Stimulated activated CD8-positive, alpha-beta memory T cell treated with anti-CD3 and anti-CD28 coated beads, Interleukin-2, amount 100 ng/mL, for 1 hour (primary cell): ENCODE results near the gene SUPT3H.
"Not testable (repeated sequence)": the region's sequence is repeated elsewhere in the genome, so short reads cannot be mapped to it uniquely, and the experiment has no call there.

Source experiments
- DNase-seq, 2 donors: peaks; one replicate each; pipeline ENCODE4 v3.0.0-alpha.2; 2020; ENCODE audit warnings: low read depth in 2 of 2

The SUPT3H gene

DNA sequence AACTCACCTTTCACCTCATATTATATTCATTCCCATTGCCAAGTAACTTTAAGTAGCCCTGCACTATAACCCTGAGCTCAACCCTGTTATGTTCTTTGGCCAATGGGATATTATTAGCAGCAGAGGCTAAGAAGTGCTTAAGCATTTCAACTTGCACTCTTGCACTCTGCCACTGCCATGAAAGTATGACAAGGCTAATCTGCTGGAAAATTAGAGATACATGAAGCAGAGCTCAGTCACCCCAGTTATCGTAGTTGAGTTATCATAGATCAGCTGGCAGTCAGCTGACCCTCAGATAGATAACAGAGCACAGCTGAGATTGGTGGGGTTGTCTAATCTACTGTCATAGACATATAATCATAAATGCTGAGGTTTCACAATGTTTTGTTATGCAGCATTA is 259.0 kb downstream of the SUPT3H start:
- DNase-seq = no peak

DNA sequence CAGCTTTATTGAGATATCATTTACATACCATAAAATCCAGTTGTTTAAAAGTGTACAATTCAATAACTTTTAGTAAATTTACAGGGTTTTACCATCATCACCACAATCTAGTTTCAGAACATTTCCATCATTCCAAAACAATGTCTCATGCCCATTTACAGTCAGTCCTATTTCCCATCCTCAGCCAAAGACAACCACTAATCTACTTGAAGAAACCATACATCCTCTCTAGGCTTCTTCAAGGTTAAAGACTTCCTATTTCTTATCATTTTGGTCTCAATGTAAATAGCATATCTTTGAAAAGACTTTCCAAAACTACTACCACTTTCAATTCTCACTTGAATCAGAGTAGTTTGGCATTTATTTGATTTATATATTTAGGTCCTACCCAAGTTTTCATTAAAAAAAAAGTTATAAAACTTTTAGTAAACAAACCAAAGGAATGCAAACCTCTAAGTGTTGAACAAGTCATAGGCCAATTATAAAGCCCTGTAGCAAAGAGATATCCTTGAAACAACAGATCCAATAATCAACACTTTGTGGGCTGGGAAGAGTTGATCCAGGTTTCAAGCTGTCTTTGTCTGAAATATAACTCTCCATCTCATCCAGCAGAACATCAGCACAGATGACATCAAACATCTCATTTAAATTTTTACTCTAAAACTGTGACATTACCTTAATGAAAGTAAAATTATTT is 260.9 kb downstream of the SUPT3H start:
- DNase-seq = no peak

DNA sequence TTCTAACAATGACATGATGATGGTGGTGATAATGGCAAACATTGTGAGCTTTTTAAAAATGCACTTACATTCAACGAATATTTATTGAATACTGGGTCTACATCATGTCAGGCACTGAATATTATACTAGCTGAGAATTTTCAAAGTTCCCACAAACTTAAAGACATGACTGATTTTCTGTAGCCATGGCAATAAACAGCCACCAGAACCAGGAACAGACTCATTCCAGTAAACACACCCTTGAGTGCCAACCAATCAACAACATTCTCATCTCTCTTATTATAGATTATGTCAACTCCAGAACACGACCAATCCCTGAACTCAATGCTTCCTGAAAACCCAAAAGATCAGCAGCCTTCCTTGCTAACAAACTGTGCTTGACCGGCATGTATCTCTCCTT is 262.0 kb downstream of the SUPT3H start:
- no peak for DNase-seq

DNA sequence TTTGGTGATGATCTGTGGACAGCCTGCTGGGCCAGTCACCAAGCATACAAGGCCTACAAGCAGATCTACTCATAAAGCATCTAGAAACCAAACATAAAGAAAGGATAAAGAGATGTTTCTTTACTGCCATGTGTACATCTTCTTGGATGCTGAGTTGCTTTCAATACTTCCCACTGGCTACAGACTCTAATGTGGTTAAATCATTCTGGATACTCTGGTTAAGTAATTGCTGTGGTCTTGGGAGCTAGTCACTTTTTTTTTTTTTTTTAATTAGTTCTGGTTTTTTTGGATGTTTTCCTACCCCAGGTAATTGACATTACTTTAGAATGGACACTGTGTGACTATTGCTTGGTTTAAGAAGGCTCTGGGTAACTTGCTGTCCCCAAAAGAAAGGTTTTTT is 265.0 kb downstream of the SUPT3H start:
- no peak for DNase-seq

DNA sequence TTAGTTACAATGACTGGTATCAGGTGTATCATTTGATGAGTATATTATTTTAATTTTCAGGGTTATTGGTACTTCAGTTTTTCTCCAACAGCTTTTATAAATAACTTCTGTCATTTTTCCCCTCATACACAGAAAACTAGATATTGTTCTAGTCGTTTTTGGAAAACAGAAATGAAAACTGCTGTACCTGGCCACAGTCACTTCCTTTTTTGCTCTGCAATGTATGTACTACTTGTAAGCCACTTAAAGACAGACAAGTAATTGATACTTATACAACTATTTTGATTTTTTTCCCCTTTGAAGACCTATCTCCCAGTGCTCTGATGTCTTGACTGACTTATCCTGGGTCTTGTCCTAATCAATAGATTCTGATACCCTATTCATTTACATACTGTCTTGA is 268.2 kb downstream of the SUPT3H start:
- DNase-seq = no peak

DNA sequence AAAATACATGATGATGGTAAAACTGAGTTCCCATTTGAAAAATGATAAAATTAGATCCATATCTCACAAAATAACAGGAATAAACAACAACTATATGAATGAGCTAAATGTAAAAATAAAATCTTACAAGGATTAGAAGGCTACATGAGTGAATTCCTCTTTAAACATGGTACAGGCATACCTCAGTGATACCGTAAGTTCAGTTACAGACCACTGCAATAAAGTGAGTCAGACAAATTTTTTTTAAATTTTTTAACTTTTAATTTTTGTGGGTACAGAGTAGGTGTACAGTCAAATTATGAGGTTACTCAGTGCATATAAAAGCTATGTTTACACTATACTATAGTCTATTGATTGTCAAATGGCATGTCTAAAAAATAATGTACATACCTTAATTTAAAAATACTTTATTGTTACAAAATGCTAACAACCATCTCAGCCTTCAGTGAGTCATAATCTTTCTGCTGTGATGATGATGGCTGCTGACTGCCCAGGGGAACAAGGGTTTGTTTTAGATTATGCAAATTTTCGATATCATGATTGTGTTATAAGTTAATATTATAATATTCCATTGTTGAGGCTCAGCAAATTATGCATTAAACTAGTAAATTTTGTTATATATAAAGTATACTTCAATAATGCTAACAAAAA is 272.4 kb downstream of the SUPT3H start:
- DNase-seq = no peak

DNA sequence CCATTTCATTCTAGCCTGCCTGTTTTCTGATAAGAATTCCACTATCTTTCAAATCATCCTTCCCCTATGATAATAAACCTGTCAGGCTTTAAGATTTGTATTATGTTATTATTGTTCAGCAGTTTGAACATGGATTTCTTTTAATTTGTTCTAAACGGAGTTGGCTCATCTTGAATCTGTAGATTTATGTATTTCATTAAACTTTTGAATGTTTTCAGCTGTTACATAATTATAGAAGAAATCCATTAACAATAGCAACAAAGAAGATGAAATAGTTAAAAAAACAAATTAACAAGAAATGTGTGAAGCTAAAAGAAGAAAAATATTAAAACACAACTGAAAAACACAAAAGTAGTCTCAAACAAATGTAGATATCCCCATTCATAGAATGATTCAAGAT is 273.3 kb downstream of the SUPT3H start:
- no peak for DNase-seq

DNA sequence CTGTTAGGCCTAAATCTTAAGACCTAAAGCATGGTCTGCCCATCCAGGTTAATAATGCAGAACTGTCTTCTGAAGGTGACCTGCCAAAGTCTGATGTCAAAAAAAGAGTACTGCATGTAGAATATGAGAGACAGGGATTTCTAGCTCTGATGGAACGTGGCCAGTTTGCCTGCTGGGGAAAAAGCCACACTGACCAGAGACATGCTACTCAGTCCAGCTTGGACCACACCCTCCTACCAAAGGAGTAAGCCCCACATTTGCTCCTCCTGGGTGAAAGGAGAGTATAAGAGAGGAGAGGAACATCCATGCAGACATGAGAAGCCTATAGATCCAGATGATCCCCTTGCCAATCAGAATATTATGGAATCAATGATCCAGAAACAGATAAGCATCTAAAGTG is 279.5 kb downstream of the SUPT3H start:
- DNase-seq = no peak

DNA sequence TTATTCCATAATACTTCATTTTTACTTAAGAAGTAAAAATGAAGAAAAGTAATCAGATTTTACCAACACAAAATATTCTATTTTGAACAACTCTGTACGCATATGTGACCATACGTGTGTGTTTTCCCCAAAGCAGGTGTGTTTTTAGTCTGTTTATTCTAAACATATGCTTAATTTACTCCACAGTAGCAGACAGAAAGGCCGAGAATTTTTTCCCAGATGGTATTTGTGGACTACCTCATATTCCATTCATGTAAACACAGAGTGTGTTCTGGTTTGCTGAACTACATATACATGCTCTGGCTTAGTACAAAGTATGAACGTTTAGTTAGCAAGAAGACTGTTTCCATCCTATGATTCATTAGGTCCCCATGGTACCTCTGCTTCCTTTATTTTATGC is 282.9 kb downstream of the SUPT3H start:
- no peak for DNase-seq

DNA sequence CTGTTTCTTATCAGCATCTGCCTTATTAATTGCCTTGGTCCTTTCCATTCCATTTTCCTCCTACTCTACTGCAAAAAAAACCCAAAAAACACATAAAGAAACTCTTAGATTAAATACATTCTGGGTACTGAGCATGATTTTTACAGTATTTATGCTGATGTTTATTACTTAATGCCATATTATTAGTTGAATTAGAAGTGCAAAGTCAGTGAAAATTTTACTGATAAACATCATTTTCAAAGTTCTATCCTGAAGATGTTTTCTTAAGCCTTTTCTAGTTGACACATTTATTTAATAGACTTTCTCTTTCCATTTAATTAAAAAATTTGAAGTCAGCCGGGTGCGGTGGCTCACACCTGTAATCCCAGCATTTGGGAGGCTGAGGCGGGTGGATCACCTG is 285.6 kb downstream of the SUPT3H start:
- DNase-seq = no peak

DNA sequence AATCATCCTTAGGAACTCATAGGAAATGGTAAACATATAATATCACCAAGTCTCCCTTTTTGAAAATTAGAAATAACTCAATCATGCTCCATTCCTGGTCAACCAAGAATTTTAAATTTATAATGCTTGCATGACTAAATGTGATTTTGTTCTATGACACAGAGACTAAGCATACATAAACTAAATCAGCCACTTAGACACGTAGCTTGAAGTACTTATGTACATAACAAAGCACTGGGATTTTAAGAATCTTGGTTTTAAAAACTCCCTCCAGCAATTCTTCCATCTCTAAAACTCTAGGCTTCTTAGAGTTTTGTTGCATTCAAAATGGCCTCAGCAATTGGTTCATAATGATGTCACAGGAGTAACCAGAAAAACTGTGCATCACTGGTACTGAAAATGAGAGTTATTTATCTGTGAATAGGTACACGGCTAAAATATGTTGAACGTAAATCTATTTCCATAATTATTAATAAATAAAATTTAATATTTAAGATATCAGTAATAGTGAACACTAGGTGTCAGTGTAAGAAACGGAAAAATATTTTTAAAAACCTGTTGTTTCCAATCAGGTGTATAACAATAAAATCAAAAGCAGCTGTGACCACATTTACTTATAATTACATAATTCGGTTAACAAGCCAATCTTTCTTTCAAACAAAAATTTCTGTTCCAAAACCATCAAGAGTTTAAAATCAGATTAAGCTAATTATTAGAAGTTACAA is 291.2 kb downstream of the SUPT3H start:
- no peak for DNase-seq

DNA sequence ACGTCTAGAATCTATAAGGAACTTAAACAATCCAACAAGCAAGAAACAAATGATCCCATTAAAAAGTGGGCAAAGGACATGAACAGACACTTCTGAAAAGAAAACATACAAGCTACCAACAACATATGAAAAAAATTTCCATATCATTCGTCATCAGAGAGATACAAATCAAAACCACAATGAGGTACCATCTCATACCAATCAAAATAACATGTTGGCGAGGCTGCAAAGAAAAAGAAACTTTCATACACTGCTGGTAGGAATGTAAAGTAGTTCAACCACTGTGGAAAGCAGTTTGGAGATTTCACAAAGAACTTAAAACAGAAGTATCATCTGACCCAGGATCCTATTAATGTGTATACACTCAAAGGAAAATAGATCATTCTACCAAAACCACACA is 293.5 kb downstream of the SUPT3H start:
- no peak for DNase-seq

DNA sequence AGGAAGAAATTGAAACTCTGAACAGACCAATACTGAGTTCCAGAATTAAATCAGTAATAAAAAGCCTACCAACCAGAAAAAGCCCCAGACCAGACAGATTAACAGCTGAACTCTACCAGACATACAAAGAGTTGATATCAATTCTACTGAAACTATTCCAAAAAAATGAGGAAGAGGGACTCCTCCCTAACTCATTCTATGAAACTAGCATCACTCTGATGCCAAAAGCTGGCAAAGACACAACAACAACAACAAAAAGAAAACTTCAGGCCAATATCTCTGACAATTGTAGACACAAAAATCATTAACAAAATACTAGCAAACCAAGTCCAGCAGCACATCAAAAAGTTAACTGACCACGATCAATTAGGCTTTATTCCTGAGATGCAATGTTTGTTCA is 295.6 kb downstream of the SUPT3H start:
- no peak for DNase-seq

DNA sequence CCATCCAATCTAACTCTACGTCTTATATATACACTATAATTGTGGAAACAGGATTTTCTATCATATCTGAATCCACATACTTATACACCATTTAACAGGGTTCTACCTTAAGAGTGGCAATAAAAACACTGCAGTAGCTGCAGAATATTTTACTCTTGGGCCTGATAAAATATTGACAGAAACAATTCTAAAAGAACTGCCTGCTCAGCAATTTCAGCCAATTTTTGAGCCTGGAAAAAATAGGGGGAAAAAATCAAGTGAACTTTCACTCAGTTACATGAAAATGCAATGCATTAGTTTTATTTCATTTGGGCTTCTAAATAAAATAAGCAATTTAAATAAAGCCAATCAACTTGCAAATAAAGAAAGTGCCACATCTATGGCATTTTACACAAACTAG is 296.1 kb downstream of the SUPT3H start:
- no peak for DNase-seq

DNA sequence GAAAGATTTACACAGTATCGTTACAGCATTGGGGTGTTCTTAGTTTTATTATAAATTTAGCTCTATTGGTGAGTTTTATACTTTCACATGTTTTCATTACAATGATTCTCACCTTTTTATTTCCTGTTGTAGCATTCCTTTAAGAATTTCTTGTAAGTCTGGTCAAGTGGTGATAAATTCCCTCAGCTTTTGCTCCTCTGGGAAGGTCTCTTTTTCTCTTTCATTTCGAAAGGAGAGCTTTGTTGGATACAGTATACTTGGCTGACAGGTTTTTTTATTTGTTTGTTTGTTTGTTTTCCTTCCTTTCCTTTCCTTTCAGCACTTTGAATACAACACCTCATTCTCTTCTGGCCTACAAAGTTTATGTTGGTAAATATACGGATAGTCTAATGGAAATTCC is 299.3 kb downstream of the SUPT3H start:
- DNase-seq = no peak

DNA sequence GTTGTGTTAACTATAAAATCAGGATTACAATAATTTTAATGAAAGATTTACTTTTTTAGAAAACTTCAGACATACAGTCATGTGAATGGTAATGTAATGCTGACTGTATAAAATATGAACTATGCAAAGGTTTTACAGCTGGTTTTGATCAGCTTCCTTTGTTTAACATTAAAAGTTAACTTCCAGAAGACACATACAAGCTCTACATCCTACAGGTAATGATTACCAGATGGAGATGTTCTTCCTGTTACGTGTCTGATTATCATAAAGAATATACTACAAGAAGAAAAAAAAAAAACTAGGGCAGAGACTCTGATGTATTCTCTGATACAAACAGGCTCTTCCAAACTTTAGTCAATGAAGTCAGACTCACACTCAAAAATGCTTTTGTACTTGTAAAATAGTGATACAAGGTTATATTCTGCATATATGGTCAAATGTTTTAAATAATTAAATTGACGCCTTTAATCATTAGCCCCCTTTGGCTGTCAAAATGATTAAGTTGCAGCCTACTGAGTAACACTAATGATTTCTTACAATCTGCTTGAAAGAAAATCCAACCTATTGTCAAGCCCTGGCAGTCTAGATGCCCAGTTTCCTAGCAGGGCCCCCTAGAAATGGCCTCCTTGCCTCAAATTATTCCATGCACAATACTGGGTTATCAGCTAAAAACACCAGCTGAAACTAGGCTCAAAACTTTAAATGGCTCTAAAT is 301.4 kb downstream of the SUPT3H start:
- no peak for DNase-seq

DNA sequence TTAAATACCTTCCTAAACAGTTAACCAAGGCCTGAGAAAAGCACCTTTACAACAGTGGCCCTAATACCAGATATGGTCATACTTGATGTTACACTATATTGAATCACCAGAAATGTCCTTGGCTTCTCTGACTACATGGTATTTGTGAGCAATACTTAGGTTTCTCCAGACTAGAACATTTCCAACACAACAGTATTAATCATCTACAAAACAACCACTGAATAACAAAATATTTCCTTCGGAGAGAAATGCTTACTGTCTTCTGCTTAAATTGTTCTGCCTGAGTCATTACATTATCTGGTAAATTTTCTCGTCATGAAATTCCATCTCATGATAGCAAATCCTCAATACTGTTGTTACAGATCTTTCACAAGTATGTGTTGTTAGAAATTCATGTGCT is 302.5 kb downstream of the SUPT3H start:
- no peak for DNase-seq

DNA sequence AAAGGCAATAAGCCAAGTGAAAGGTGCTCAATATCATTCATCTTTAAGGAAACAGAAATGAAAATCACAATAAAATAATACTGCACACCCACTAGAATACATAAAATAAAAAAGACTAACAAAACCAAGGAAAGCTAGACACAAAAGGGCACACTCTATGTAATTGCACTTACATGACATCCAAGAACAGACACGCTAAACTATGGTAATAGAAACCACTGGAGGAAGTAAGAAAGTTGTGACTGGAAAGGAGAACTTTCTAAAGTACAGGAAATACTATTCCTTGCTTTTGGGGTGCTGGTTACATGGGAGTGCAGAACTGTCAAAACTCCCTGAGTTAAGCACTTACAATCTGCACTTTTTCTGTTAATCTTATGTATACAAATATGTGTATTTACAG is 303.3 kb downstream of the SUPT3H start:
- no peak for DNase-seq

DNA sequence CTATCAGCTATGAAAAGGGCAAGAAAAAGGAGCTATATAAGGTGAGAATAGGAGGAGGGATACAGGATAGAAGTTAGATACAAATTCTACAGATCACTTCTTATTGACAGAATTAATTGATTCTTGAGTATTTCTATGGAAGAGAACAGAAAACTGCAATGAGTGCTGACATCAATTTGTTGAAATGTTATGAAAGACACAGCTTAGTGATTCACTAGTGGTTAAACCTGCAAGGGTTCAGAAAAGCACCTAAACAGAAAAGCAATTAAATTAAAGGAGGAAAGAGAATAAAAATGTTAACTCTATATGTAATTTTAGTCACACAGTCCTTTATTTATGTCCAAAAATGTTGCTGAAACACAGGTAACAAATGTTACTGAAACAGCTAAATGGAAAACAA is 304.0 kb downstream of the SUPT3H start:
- DNase-seq = no peak

DNA sequence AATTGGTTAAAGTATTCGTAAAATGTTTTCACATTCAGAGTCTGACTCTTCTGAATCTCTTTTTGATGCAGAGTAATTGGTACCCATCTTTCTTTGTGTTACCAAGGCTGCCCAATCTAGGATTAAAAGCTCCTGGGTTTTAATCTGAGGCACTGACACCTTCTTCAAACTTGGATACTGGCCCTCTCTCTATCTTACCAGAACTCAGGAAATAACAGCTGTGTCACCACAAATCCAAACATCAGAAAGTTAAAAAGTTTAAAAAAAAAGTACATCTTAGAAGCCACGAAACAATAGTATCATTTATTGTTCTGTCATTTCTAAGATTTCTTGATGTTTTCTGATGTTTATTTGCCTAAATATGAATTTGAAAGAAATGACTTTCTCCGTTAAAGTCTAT is 305.1 kb downstream of the SUPT3H start:
- no peak for DNase-seq

DNA sequence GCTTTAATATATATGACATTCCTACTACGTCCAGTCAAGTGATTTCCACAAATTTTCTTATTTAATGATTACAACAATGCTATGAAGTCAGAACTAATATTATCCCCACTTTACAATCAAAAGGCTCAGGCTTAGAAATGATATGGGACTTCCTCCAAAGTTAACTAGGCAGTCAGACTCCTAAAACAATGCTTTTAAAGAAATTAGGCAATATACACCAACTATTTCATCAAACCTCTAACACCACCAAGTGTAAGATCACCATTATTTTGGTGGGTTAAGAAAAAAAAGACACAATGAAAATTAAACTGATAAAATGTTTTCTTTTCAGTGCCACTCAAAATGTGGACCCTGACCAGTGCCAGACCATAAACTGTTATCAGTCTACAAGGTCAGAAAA is 305.7 kb downstream of the SUPT3H start:
- no peak for DNase-seq

DNA sequence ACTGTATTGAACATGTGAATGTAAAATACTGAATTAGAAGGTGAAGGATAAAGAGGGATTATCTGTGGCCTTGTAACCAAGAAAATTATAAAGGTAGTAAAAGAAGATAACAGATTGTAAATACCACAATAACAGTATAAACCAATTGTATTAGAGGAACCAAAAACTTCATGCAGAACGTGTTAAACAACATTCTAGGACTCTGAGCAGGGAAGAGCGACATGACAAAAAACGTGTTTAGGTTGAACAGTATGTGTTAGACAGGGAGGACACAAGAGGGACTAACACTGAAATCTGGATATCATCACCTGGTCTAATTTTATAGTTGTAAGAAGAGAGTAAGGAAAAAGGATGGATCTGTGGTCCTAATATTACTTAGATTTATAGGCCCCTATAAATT is 308.6 kb downstream of the SUPT3H start:
- DNase-seq = no peak

DNA sequence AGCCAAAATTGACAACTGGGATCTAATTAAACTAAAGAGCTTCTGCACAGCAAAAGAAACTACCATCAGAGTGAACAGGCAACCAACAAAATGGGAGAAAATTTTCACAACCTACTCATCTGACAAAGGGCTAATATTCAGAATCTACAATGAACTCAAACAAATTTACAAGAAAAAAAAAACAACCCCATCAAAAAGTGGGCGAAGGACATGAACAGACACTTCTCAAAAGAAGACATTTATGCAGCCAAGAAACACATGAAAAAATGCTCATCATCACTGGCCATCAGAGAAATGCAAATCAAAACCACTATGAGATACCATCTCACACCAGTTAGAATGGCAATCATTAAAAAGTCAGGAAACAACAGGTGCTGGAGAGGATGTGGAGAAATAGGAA is 310.3 kb downstream of the SUPT3H start:
- DNase-seq = not testable (repeated sequence)
